ENCODE data around the gene UNC80.

UNC80 gene

GRCh38 chr2:210028178-210028577 is 256.5 kb downstream of the UNC80 start:
- DNase-seq (ENCODE audit: low read depth) = no peak

DNA sequence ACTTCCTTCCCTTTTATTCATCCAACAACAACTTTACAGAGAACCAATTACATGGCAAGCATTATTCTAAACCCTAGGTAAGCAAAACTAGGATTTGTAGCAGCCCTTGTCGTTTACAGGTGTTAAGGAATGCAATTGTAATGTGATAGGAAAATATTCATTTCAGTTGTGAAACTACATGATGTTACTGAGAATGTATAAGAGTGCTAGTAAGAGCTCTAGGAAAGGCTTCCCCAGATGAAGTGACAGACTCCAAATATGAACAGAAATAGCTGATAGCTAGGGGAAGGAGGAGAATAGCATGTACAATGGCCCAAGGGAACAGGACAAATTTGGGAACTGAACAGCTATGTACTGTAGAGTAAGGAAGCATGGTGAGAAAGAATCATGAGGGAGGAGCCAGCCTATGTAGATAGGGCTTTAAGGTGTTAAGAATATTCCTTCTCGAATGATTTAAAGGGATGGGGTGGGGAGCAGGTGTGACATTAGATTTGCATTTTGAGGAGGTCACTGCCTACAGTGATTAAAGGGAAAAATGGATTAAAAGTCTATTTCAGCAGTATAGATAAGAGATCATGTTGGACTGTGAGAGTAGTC is 262.6 kb downstream of the UNC80 start:
- no peak for DNase-seq (ENCODE audit: low read depth)

- no peak for DNase-seq (ENCODE audit: low read depth)
These were observed 264.0 kb downstream of the UNC80 start for GRCh38 chr2:210035679-210036078.

DNA sequence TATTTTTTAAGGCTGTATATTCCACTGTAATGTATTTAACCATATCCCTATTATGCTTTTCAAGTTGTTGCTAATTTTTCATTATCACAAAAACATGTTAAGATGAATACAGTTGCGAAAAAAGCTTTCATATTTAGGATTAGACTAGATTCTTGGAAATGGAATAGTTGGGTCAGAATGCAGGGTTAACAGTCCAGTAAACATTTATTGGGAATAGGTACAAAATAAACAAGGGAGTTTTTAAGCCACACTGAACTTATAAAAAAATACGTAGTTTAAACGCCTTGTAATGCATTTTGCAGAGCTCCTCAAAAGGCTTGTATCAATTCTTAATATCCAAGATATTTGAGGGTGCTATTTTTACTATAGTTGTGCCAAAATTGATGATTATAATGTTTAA is 266.4 kb downstream of the UNC80 start:
- no peak for DNase-seq (ENCODE audit: low read depth)

- no peak for DNase-seq (ENCODE audit: low read depth)
These were observed 275.3 kb downstream of the UNC80 start for GRCh38 chr2:210046851-210047500.
